ENCODE measurements around the gene MCC.

Gene MCC

GRCh38 chr5:113269023-113269997 is 218.9 kb downstream of the MCC start:
- no peak for DNase-seq (ENCODE audit: low read depth)

GRCh38 chr5:113268232-113268631 is 220.0 kb downstream of the MCC start:
- no peak for DNase-seq (ENCODE audit: low read depth)

GRCh38 chr5:113267361-113267900 is 220.8 kb downstream of the MCC start:
- no peak for DNase-seq (ENCODE audit: low read depth)

- no peak for DNase-seq (ENCODE audit: low read depth)
Measured at GRCh38 chr5:113266913-113267227, 221.4 kb downstream of the MCC start.

GRCh38 chr5:113266227-113266912 is 221.9 kb downstream of the MCC start:
- DNase-seq (ENCODE audit: low read depth) = no peak

- DNase-seq (ENCODE audit: low read depth) = no peak
Measured at GRCh38 chr5:113265190-113265589, 223.1 kb downstream of the MCC start.

- DNase-seq (ENCODE audit: low read depth) = no peak
Measured at GRCh38 chr5:113264046-113264445, 224.2 kb downstream of the MCC start.

- DNase-seq (ENCODE audit: low read depth) = no peak
Measured at GRCh38 chr5:113263545-113263944, 224.7 kb downstream of the MCC start.

- DNase-seq (ENCODE audit: low read depth) = no peak
Measured at GRCh38 chr5:113262674-113263073, 225.6 kb downstream of the MCC start.

- DNase-seq (ENCODE audit: low read depth) = no peak
Measured at GRCh38 chr5:113259034-113259433, 229.2 kb downstream of the MCC start.

- no peak for DNase-seq (ENCODE audit: low read depth)
Measured at GRCh38 chr5:113257545-113257944, 230.7 kb downstream of the MCC start.

GRCh38 chr5:113256671-113257452 is 231.4 kb downstream of the MCC start:
- DNase-seq (ENCODE audit: low read depth) = no peak

- no peak for DNase-seq (ENCODE audit: low read depth)
Measured at GRCh38 chr5:113255579-113256386, 232.5 kb downstream of the MCC start.

GRCh38 chr5:113255105-113255504 is 233.1 kb downstream of the MCC start:
- no peak for DNase-seq (ENCODE audit: low read depth)

- DNase-seq (ENCODE audit: low read depth) = no peak
Measured at GRCh38 chr5:113253037-113253436, 235.2 kb downstream of the MCC start.

GRCh38 chr5:113252066-113252465 is 236.2 kb downstream of the MCC start:
- DNase-seq (ENCODE audit: low read depth) = no peak

GRCh38 chr5:113250341-113250953 is 237.8 kb downstream of the MCC start:
- DNase-seq (ENCODE audit: low read depth) = no peak

GRCh38 chr5:113249206-113249605 is 239.0 kb downstream of the MCC start:
- no peak for DNase-seq (ENCODE audit: low read depth)

GRCh38 chr5:113246361-113246870 is 241.8 kb downstream of the MCC start:
- DNase-seq (ENCODE audit: low read depth) = no peak

- DNase-seq (ENCODE audit: low read depth) = no peak
Measured at GRCh38 chr5:113245427-113246225, 242.6 kb downstream of the MCC start.
